SIG-M5 (cell line): ENCODE data around the gene DNAJC24.
"Not testable (repeated sequence)": the region's sequence is repeated elsewhere in the genome, so short reads cannot be mapped to it uniquely, and the experiment has no call there.

Source experiments
- DNase-seq: peaks from one replicate; lab custom pipeline; 2025; lab: John Stamatoyannopoulos, UW

Gene DNAJC24

GRCh38 chr11:31369348-31370329, at the start of gene DNAJC24, which contains the start of gene DCDC1:
DNAJC24 (plus strand) TSS chr11:31369860; CDS start chr11:31370749, 889 bp downstream.
DCDC1 (minus strand) TSS chr11:31369739; CDS start chr11:31328280, 41,459 bp downstream.
- peak; percentile 16 for DNase-seq

- not testable (repeated sequence) for DNase-seq
These were observed 48.2 kb upstream of the DNAJC24 start for GRCh38 chr11:31321494-31321893.

DNA sequence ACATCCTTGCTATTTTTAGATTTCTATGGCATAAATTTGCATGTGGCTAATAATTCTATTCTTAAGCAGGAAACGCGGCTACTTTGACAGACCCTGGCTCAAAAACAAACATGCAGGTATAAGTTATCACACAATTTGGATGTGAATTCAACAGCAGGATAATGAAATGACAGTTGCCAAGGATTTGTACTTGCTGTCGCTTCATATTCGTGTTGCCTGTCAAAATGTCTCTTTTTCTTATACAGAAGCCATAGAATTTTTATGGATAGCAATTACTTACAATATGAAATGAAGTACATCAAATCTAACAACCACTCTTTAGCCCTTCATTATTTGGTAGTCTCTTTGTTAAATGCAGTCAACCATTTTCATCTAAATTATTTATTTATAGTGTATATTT, 46.5 kb upstream of the DNAJC24 start:
- no peak for DNase-seq

- no peak for DNase-seq
These were observed 44.5 kb upstream of the DNAJC24 start for GRCh38 chr11:31325160-31325559.

- no peak for DNase-seq
These were observed 43.1 kb upstream of the DNAJC24 start for GRCh38 chr11:31326470-31327148.

DNA sequence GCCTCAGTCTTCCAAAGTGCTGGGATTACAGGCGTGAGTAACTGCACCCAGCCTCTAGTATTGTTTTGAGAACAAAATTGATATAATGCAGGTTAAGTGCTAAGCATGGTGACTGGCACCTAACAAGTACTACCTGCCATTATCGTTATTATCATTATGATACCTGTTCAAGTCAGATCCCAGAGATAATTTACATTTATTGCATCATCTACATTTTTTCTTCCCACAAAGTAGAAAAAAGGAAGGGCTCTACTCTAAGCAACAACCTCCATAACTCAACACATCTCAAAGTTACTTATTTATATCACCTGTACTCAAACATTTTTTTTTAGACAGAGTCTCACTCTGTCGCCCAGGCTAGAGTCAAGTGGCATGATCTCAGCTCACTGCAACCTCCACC, 42.2 kb upstream of the DNAJC24 start:
- DNase-seq: no peak

GRCh38 chr11:31328697-31329096, 41.0 kb upstream of the DNAJC24 start:
- DNase-seq: no peak

GRCh38 chr11:31337806-31338205, 31.9 kb upstream of the DNAJC24 start:
- no peak for DNase-seq

DNA sequence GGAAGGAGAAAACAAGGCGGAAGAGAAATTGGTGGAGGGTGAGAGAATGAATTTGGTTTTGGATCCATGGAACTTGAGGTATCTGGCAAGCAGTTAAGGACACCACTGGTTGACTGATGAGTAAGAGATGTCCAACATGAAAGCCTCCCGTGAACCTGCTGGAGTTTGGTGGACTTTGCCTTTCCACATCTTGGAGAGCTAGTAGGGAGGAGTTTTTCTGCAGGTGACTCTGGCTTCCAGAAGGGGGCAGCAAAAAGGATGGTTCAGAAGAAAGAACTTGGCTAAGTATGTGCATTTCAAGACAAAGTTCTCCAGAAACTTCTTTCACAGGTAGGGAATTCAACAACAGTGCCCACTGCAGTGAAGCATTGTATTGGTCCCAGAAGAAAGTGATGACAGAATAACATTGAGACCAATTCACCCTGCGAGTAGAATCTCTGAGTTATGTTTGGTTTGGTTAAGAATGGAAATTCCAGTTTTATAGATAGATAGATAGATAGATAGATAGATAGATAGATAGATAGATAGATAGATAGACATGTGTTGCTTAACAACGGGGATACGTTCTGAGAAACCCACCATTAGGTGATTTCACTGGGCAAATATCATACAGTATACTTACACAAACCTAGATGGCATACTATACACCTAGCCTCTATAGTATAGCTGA, 28.6 kb upstream of the DNAJC24 start:
- no peak for DNase-seq

DNA sequence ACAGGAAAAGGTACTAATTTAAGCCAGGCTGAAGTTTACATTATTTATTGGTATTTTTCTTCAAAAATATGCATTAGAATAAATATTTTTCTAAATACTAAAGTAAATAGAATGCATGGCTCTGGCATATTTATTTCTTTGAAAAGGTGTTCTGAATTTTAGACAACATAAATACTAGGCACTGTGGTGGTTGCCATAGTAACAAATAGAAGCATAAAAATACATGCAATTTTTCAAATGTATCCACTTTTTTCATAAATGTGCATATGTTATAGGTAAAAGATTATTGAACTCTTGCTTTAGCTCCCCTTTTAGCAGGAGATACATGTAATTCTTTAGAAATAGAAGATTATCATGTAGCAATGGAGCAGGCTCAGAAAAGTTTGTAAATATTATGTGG, 18.5 kb upstream of the DNAJC24 start:
- no peak for DNase-seq

DNA sequence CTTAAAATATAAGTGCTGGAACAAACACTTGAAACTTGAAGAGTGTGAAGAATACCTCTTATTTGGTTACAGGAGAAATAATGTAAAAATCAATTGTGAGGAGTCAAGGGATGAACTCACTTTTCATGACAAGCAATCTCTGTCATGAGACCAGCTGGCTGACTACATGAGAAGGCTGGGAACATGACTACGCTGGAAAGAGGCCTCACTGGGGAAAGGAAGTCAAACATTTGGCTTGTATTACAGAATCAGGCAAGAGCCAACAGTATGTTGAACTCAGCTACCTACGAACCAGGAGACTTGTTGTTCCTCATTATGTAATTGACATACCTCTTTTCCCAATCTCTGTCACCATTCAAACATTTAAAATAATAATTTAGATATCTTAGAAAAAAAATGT, 14.5 kb upstream of the DNAJC24 start:
- DNase-seq: no peak

- no peak for DNase-seq
These were observed 13.8 kb upstream of the DNAJC24 start for GRCh38 chr11:31355817-31356216.

DNA sequence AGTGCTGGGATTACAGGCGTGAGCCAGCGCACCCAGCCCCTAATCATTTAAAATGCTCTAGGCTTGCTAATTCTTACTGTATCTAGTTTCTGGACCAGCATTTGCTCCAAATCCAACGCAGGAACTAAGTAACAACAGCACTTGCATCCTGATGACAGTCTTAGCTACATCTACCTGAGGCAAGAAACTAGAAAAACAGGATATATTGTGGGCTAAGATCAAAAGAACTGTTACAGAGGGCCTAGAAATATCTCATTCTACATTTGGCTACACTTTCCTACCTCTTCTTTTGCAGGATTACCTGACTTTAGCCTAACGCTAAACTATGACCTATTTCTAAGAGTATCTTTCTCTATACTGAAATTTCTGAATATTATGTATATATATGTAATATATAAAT, 7.9 kb upstream of the DNAJC24 start:
- DNase-seq: no peak

GRCh38 chr11:31366795-31367194, 2.9 kb upstream of the DNAJC24 start:
- DNase-seq: no peak

- no peak for DNase-seq
These were observed 6.2 kb downstream of the DNAJC24 start for GRCh38 chr11:31375879-31376278.

DNA sequence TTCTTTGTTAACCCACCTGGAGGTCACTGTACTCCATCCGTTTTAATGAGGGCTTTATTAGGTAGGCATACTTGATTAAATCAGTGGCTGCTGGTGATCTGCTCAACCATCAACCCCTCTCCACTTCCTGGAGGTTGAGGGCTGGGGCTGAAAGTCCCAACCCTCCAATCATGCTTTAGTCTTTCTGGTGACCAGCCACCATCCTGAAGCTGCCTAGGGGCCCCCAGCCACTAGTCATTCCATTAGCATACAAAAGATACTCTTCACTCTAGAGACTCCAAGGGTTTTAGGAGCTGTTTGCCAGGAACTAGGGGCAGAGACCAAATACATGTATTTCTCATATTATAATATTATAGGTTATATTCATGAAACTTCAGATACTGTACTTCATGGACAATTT, 13.5 kb downstream of the DNAJC24 start:
- DNase-seq: no peak

GRCh38 chr11:31387379-31387778, 17.7 kb downstream of the DNAJC24 start:
- DNase-seq: no peak

GRCh38 chr11:31397239-31397834, 27.7 kb downstream of the DNAJC24 start:
- no peak for DNase-seq

DNA sequence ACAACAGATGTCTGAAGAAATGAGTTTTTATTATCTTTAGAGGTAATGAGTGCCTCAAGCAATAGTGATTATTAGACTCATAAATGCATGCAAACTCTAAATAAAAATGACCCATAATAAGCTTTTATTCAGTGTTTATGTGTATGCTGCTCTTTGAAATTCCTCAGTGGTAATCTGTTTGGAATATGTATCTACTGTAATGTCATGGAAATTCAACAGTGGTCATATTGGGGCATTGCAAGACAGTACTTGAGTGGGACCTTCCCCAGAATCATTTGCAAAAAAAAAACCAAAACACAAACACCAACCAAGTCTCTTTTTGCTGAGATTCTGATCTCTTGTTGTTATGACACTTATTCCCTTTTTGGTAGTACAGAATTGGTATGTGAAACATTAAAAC, 35.0 kb downstream of the DNAJC24 start:
- no peak for DNase-seq

DNA sequence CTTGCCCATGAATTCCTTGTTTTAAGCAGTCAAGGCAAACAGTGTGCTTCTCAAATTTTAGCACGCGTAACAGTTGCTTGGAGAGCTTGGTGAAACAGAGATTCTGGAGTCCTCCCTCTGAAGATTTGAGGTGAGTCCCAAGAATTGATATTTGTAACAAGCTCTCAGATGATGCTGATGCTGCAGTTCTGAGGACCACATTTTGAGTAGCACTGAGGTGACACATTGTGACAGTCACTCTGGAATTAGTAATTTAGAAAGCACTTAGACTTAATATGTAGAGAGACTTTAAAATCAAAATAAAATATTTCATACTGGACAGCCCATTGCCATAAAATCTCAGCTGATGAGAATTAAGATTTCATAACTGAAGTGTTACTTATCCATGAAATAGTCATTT, 38.5 kb downstream of the DNAJC24 start:
- DNase-seq: no peak

GRCh38 chr11:31412946-31413345, 43.3 kb downstream of the DNAJC24 start:
- no peak for DNase-seq

- no peak for DNase-seq
These were observed 44.7 kb downstream of the DNAJC24 start for GRCh38 chr11:31414338-31414737.
